Muscle of leg (tissue), 11 donors: ENCODE measurements around the gene ELL. TPM values are rescaled to one million over a fixed set of nuclear protein-coding genes. Genes with fewer than 3 reads are reported as not detected.

Experiments
- DNase-seq: peaks from one replicate; pipeline ENCODE4 v3.0.0; 2013
- H3K27ac ChIP-seq: one replicate; pipeline ENCODE4 v1.5.1; 2013; ENCODE audit warnings: mild to moderate bottlenecking, low read length, control low read depth
- H3K27me3 ChIP-seq: one replicate; pipeline ENCODE4 v1.6.1; 2013; ENCODE audit warnings: low read length; ENCODE audit not compliant: control insufficient read depth, insufficient read depth
- H3K36me3 ChIP-seq: one replicate; pipeline ENCODE4 v1.6.1; 2013; ENCODE audit warnings: low read length; ENCODE audit not compliant: control insufficient read depth, insufficient read depth
- H3K4me1 ChIP-seq: one replicate; pipeline ENCODE4 v1.6.1; 2013; ENCODE audit warnings: low read length; ENCODE audit not compliant: control insufficient read depth, insufficient read depth
- H3K4me3 ChIP-seq: one replicate; pipeline ENCODE4 v1.5.1; 2013; ENCODE audit warnings: low read length, control low read depth
- H3K9me3 ChIP-seq: replicated peaks from 2 replicates; pipeline ENCODE4 v1.6.1; 2013; ENCODE audit warnings: low read depth, low read length; ENCODE audit not compliant: control insufficient read depth
- WGBS: methylation state at CpG from one replicate; pipeline ENCODE4 v1.1.5; 2013; ENCODE audit warnings: missing lambda C conversion rate; ENCODE audit not compliant: insufficient coverage; 5-methylcytosine and 5-hydroxymethylcytosine counted together
- polyA plus RNA-seq, 8 donors: library from polyadenylated mRNA; unstranded; fragments of 120-200 nt; gene quantifications; one replicate each; pipeline versions ENCODE4 v1.2.1 to v1.2.3, GENCODE V29; 2013; ENCODE audit warnings: inconsistent platforms in 1 of 8, low replicate concordance in 1 of 8; ENCODE audit not compliant: insufficient read length in 8 of 8, insufficient read depth in 1 of 8
- total RNA-seq: library from RNA; stranded (reverse); fragments of 120-200 nt; gene quantifications from one replicate; pipeline ENCODE4 v1.2.4, GENCODE V29; 2013

ELL gene
- total and polyA plus RNA-seq, 9 donors = 11.4 to 20.3 (median 16.7) TPM

GRCh38 chr19:18446811-18447359 lies 75.0 kb downstream of the ELL start:
- peaks cover 75% of the 10 kb centered on the region for H3K36me3 ChIP-seq
- no peaks in the 10 kb centered on the region for H3K27me3 ChIP-seq
- peaks cover 66% of the 10 kb centered on the region for H3K4me1 ChIP-seq
- H3K4me3 ChIP-seq = no peak overlapping the region
- DNase-seq = no peak
- H3K9me3 ChIP-seq = no peaks in the 10 kb centered on the region
- WGBS = 87% methylated on average over 9 of the region's 12 CpGs
- no peak overlapping the region for H3K27ac ChIP-seq

- H3K9me3 ChIP-seq = no peaks in the 10 kb centered on the region
- H3K27me3 ChIP-seq = no peaks in the 10 kb centered on the region
- no peak overlapping the region for H3K27ac ChIP-seq
- no peak for DNase-seq
- H3K36me3 ChIP-seq = peaks cover 69% of the 10 kb centered on the region
- WGBS = 92% methylated on average over 32 of the region's 34 CpGs
- no peak overlapping the region for H3K4me3 ChIP-seq
- H3K4me1 ChIP-seq = peaks cover 62% of the 10 kb centered on the region
These were observed 75.6 kb downstream of the ELL start for GRCh38 chr19:18446145-18446810.

GRCh38 chr19:18445262-18445948 lies 76.5 kb downstream of the ELL start:
- peaks cover 59% of the 10 kb centered on the region for H3K4me1 ChIP-seq
- no peaks in the 10 kb centered on the region for H3K27me3 ChIP-seq
- WGBS = 76% methylated on average over 5 of the region's 15 CpGs
- DNase-seq = no peak
- no peak overlapping the region for H3K4me3 ChIP-seq
- no peaks in the 10 kb centered on the region for H3K9me3 ChIP-seq
- H3K36me3 ChIP-seq = peaks cover 60% of the 10 kb centered on the region
- peak overlapping the region; percentile 29 for H3K27ac ChIP-seq

GRCh38 chr19:18444513-18444912 lies 77.4 kb downstream of the ELL start:
- H3K9me3 ChIP-seq = no peaks in the 10 kb centered on the region
- no peaks in the 10 kb centered on the region for H3K27me3 ChIP-seq
- H3K4me1 ChIP-seq = peaks cover 59% of the 10 kb centered on the region
- H3K4me3 ChIP-seq = peak overlapping the region; percentile 17
- H3K36me3 ChIP-seq = peaks cover 54% of the 10 kb centered on the region
- 81% methylated on average over 11 of the region's 19 CpGs for WGBS
- no peak for DNase-seq
- peak overlapping the region; percentile 62 for H3K27ac ChIP-seq

- Histone ChIP-seq H3K4me3 (peak overlapping the region; percentile 51), H3K27ac (peak overlapping the region; percentile 81), H3K27me3 (no peaks in the 10 kb centered on the region), H3K9me3 (no peaks in the 10 kb centered on the region), H3K4me1 (peaks cover 59% of the 10 kb centered on the region), H3K36me3 (peaks cover 48% of the 10 kb centered on the region)
- WGBS = 82% methylated on average over 11 of the region's 11 CpGs
- peak; percentile 79 for DNase-seq
These were observed 78.0 kb downstream of the ELL start for GRCh38 chr19:18443831-18444230.

GRCh38 chr19:18443406-18443805 lies 78.5 kb downstream of the ELL start:
- Histone ChIP-seq H3K36me3 (peaks cover 43% of the 10 kb centered on the region), H3K4me3 (peak overlapping the region; percentile 51), H3K4me1 (peaks cover 62% of the 10 kb centered on the region), H3K9me3 (no peaks in the 10 kb centered on the region), H3K27me3 (no peaks in the 10 kb centered on the region), H3K27ac (peak overlapping the region; percentile 81)
- WGBS = 86% methylated on average over 5 of the region's 6 CpGs
- DNase-seq = no peak

- 73% methylated on average over 9 of the region's 12 CpGs for WGBS
These were observed 78.9 kb downstream of the ELL start for GRCh38 chr19:18442941-18443340.

GRCh38 chr19:18441804-18442788 lies 79.8 kb downstream of the ELL start:
- no peak for DNase-seq
- no peaks in the 10 kb centered on the region for H3K9me3 ChIP-seq
- H3K27ac ChIP-seq = peak overlapping the region; percentile 4
- peaks cover 65% of the 10 kb centered on the region for H3K4me1 ChIP-seq
- H3K4me3 ChIP-seq = peak overlapping the region; percentile 51
- 68% methylated on average over 3 of the region's 5 CpGs for WGBS
- H3K27me3 ChIP-seq = no peaks in the 10 kb centered on the region
- H3K36me3 ChIP-seq = peaks cover 38% of the 10 kb centered on the region

More at GRCh38 chr19:18442941-18443340, 78.9 kb downstream of the ELL start:
- Histone ChIP-seq H3K4me1 (peaks cover 66% of the 10 kb centered on the region), H3K9me3 (no peaks in the 10 kb centered on the region), H3K27me3 (no peaks in the 10 kb centered on the region), H3K27ac (peak overlapping the region; percentile 81), H3K4me3 (peak overlapping the region; percentile 51), H3K36me3 (peaks cover 39% of the 10 kb centered on the region)
- DNase-seq = no peak

- 69% methylated on average over 21 of the region's 23 CpGs for WGBS
- H3K27ac ChIP-seq = no peak overlapping the region
- no peaks in the 10 kb centered on the region for H3K27me3 ChIP-seq
- DNase-seq = no peak
- no peaks in the 10 kb centered on the region for H3K9me3 ChIP-seq
- H3K4me1 ChIP-seq = peaks cover 65% of the 10 kb centered on the region
- H3K36me3 ChIP-seq = peaks cover 31% of the 10 kb centered on the region
- H3K4me3 ChIP-seq = no peak overlapping the region
These were observed 80.7 kb downstream of the ELL start for GRCh38 chr19:18440936-18441803.
